ENCODE measurements around the gene FLRT2. TPM values are rescaled to one million over a fixed set of nuclear protein-coding genes. Genes with fewer than 3 reads are reported as not detected.

FLRT2 gene
- polyA plus RNA-seq, 1 experiment: 20.8 TPM

DNA sequence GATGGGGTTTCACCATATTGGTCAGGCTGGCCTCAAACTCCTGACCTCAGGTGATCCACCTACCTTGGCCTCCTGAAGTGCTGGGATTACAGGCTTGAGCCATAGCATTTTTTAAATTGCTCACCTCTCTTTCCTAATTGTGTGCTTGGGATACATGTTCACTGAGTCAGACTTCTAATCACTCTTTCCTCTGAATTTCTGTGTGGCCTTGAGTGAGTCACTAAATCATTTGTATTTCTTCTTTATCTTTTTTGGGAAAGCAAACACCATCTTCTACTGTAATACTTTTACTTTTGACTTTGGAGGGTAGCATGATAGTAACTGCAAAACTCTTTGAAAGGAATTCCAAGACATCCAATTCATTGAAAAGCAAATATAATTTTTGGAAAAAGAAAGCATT, 60.8 kb downstream of the FLRT2 start:
- ChIA-PET POLR2A (no interaction called here), CTCF (no interaction called here)
- Histone ChIP-seq H3K4me3 (ENCODE audit: low read depth, low read length) (no peak overlapping the region), H3K27me3 (ENCODE audit: control insufficient read depth, insufficient read depth, low read length) (no peaks in the 10 kb centered on the region), H3K9me3 (ENCODE audit: control insufficient read depth, insufficient read depth, low read length) (peaks cover 3% of the 10 kb centered on the region; the same call in 1 of the 2 replicates), H3K27ac (ENCODE audit: low read depth, low read length) (no peak overlapping the region)
- TF ChIP-seq, protein P1, sequence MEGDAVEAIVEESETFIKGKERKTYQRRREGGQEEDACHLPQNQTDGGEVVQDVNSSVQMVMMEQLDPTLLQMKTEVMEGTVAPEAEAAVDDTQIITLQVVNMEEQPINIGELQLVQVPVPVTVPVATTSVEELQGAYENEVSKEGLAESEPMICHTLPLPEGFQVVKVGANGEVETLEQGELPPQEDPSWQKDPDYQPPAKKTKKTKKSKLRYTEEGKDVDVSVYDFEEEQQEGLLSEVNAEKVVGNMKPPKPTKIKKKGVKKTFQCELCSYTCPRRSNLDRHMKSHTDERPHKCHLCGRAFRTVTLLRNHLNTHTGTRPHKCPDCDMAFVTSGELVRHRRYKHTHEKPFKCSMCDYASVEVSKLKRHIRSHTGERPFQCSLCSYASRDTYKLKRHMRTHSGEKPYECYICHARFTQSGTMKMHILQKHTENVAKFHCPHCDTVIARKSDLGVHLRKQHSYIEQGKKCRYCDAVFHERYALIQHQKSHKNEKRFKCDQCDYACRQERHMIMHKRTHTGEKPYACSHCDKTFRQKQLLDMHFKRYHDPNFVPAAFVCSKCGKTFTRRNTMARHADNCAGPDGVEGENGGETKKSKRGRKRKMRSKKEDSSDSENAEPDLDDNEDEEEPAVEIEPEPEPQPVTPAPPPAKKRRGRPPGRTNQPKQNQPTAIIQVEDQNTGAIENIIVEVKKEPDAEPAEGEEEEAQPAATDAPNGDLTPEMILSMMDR (IDR thresholded peaks at IDR 0.05; ENCODE audit: low read depth, low read length): no peak
- no peak for DNase-seq (ENCODE audit: low read depth, low spot score)

DNA sequence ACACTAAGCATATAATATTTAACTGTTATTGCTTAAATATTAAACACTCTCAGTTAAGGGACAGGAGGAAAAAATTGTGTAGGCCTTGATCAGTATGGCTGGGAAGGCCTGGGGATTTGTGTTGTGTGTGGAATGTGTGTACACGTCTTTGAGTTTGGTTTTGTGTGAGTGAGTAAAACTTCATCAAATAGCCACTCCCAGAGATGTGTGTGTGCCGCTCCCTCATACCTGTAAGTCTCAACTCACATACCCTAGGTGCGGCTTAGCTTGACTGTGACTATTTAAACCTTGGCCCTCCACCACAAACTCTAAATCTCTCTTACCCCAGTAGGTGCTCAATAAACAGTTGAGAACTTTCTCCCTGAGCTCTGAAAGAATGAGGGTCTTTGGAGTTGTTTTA, 64.3 kb downstream of the FLRT2 start:
- Histone ChIP-seq H3K4me3 (ENCODE audit: low read depth, low read length) (no peak overlapping the region), H3K27me3 (ENCODE audit: control insufficient read depth, insufficient read depth, low read length) (no peaks in the 10 kb centered on the region), H3K27ac (ENCODE audit: low read depth, low read length) (no peak overlapping the region), H3K9me3 (ENCODE audit: control insufficient read depth, insufficient read depth, low read length) (peaks cover 3% of the 10 kb centered on the region; the same call in 1 of the 2 replicates)
- TF ChIP-seq, protein P1 (IDR thresholded peaks at IDR 0.05; ENCODE audit: low read depth, low read length): no peak
- DNase-seq (ENCODE audit: low read depth, low spot score): no peak
- CTCF ChIA-PET: no interaction called here
- POLR2A ChIA-PET: no interaction called here

DNA sequence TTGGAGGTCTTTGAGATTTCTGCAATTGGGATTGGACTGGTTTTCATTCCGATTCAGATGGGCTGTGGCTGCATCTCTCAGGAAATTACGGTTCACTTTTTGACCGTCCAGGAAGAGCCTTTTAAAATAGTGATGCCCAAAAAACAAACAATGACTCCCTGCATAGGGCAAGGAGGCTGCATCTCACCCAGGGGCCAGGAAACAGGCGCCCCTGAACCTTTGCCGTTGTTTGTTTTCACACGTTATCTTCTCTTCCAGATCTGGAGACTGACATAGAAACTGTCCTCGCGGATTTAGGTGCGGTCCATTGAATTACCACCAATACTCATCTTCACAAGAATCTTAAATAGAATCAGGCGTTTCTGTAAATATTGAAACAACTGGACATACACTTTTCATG, 66.0 kb downstream of the FLRT2 start:
- H3K27ac ChIP-seq (ENCODE audit: low read depth, low read length): no peak overlapping the region
- H3K9me3 ChIP-seq (ENCODE audit: control insufficient read depth, insufficient read depth, low read length): no peaks in the 10 kb centered on the region
- H3K4me3 ChIP-seq (ENCODE audit: low read depth, low read length): no peak overlapping the region
- ChIA-PET CTCF (interaction anchor here (1.4 kb wide), 1 partner anchor 16 kb away, joined by 4 read pairs; no protein-coding TSS in a partner anchor), POLR2A (interaction anchor here (0.8 kb wide), 1 partner anchor 9 kb away, joined by 3 read pairs; no protein-coding TSS in a partner anchor)
- DNase-seq (ENCODE audit: low read depth, low spot score): no peak
- H3K27me3 ChIP-seq (ENCODE audit: control insufficient read depth, insufficient read depth, low read length): no peaks in the 10 kb centered on the region
- TF ChIP-seq, protein P1 (IDR thresholded peaks at IDR 0.05; ENCODE audit: low read depth, low read length): no peak

DNA sequence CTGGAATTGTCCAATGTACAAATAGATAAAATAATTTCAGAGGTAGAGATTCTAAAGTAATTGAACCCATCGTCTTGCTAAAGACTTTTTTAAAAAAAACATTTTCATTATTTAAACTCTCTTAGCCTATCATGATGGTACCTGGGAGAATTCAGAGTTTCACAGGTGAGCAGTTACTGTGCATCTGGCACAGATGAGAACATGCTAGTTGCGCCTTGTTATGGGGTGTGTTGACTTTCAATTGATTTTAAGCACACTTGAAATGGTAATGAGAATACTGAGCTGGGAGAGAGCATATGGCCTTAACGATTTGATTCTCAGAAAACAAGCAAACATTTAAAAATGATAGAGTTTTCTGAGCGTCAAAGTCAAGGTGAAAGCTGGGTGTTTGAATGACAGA, 66.6 kb downstream of the FLRT2 start:
- Histone ChIP-seq H3K4me3 (ENCODE audit: low read depth, low read length) (no peak overlapping the region), H3K27me3 (ENCODE audit: control insufficient read depth, insufficient read depth, low read length) (no peaks in the 10 kb centered on the region), H3K27ac (ENCODE audit: low read depth, low read length) (no peak overlapping the region), H3K9me3 (ENCODE audit: control insufficient read depth, insufficient read depth, low read length) (no peaks in the 10 kb centered on the region)
- no peak for DNase-seq (ENCODE audit: low read depth, low spot score)
- POLR2A ChIA-PET: no interaction called here
- TF ChIP-seq, protein P1 (IDR thresholded peaks at IDR 0.05; ENCODE audit: low read depth, low read length): no peak
- CTCF ChIA-PET: interaction anchor here (1.1 to 4.2 kb wide), 2 partner anchors 8 to 16 kb away, joined by 3 to 23 read pairs; no protein-coding TSS in a partner anchor

DNA sequence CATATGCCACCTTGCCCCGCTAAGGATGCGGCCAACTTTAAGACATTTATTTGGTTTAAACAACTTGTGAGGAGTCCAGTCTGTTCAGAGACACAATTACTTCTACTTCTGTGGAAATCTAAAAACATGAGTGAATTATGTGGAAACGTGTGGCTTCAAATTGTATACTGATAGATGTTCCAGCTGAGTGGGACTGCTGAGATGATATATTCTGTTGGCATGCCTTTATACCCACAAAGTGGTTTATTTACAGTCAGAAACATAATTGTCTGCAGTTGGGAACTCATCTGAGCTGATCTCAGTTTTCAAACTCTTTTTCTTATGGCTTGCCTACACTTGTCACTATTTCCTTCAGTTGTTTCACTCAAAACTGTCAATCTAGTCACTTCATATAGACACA, 67.8 kb downstream of the FLRT2 start:
- POLR2A ChIA-PET: no interaction called here

More for the DNA sequence above, 67.8 kb downstream of the FLRT2 start:
- no peaks in the 10 kb centered on the region for H3K9me3 ChIP-seq (ENCODE audit: control insufficient read depth, insufficient read depth, low read length)
- CTCF ChIA-PET: interaction anchor here (4.2 kb wide), 1 partner anchor 15 kb away, joined by 23 read pairs; no protein-coding TSS in a partner anchor
- no peak overlapping the region for H3K27ac ChIP-seq (ENCODE audit: low read depth, low read length)
- no peak overlapping the region for H3K4me3 ChIP-seq (ENCODE audit: low read depth, low read length)
- H3K27me3 ChIP-seq (ENCODE audit: control insufficient read depth, insufficient read depth, low read length): no peaks in the 10 kb centered on the region
- TF ChIP-seq, protein P1 (IDR thresholded peaks at IDR 0.05; ENCODE audit: low read depth, low read length): no peak
- DNase-seq (ENCODE audit: low read depth, low spot score): no peak
